SK-N-MC (cell line): ENCODE data around the gene SLAMF1.
"Not testable (repeated sequence)": the region's sequence is repeated elsewhere in the genome, so short reads cannot be mapped to it uniquely, and the experiment has no call there.

Experiments used
- DNase-seq: peaks from one replicate; pipeline ENCODE4 v3.0.0-alpha.2; 2011; ENCODE audit warnings: low read depth, low spot score
- H3K27ac ChIP-seq: fragments of 200-600 bp; sonication (generic); 2 replicates; pipeline ENCODE4 v1.5.1; 2016; ENCODE audit warnings: mixed run types
- H3K36me3 ChIP-seq: fragments of 200-600 bp; sonication (generic); 2 replicates; pipeline ENCODE4 v1.6.1; 2017; ENCODE audit warnings: antibody characterized with exemption, low read length, mixed read lengths; ENCODE audit not compliant: insufficient read depth
- H3K4me3 ChIP-seq: fragments of 200-600 bp; sonication (generic); 2 replicates; pipeline ENCODE4 v1.5.1; 2016
- H3K9ac ChIP-seq: fragments of 200-600 bp; sonication (generic); 2 replicates; pipeline ENCODE4 v1.8.0; 2017; ENCODE audit warnings: mixed run types, mixed read lengths; ENCODE audit not compliant: insufficient read length
- H3K9me3 ChIP-seq: fragments of 200-600 bp; sonication (generic); 2 replicates; pipeline ENCODE4 v1.6.1; 2017; ENCODE audit warnings: low read depth, mild to moderate bottlenecking, antibody characterized with exemption, low read length, moderate library complexity, mixed read lengths
- EZH2 ChIP-seq: fragments of 200-600 bp; sonication (generic); IDR thresholded peaks from one replicate; pipeline ENCODE4 v1.6.1; 2017; ENCODE audit warnings: antibody characterized with exemption
- FOXP2 ChIP-seq: optimal IDR thresholded peaks from 2 replicates; pipeline ENCODE3; 2011; ENCODE audit warnings: mild to moderate bottlenecking, moderate library complexity; ENCODE audit not compliant: insufficient read depth; ENCODE audit errors: extremely low read length, control extremely low read depth
- POLR2AphosphoS5 ChIP-seq: IDR thresholded peaks from 2 replicates; pipeline ENCODE4 v1.6.1; 2012; ENCODE audit warnings: mild to moderate bottlenecking, low read depth, low read length, borderline replicate concordance

Gene SLAMF1

DNA sequence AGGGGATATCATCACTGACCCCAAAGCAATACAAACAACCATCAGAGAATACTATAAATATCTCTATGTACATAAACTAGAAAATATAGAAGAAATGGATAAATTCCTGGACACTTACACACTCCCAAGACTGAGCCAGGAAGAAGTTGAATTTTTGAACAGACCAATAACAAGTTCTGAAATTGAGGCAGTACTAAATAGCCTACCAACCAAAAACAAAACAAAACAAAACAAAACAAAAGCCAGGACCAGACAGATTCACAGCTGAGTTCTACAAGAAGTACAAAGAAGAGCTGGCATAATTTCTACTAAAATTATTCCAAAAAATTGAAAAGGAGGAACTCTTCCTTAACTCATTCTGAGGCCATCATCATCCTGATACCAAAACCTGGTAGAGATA lies 86.0 kb downstream of the SLAMF1 start:
- Histone ChIP-seq H3K9me3 (no peaks in the 10 kb centered on the region), H3K36me3 (no peaks in the 10 kb centered on the region), H3K9ac (no peak overlapping the region), H3K27ac (no peak overlapping the region), H3K4me3 (no peak overlapping the region)
- no peak for DNase-seq
- no peak for TF ChIP-seq EZH2
- no peak for TF ChIP-seq FOXP2
- TF ChIP-seq POLR2AphosphoS5: no peak

DNA sequence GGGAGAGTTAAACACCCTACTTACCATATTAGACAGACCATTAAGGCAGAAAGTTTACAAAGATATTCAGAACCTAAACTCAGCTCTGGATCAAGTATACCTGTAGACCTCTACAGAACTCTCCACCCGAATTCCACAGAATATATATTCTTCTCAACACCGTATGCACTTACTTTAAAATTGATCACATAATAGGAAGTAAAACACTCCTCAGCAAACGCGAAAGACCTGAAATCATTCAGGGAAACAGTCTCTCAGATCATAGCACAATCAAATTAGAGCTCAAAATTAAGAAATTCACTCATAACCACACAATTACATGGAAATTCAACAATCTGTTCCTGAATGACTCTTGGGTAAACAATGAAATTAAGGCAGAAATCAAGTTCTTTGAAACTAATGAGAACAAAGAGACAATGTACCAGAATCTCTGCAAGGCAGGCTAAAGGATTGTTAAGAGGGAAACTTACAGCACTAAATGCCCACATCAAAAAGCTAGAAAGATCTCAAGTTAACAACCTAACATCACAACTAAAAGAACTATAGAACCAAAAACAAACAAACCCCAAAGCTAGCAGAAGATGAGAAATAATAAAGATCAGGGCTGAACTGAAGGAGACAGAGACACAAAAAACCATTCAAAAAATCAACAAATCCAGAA lies 86.7 kb downstream of the SLAMF1 start:
- DNase-seq: no peak
- H3K27ac ChIP-seq: no peak overlapping the region
- H3K9me3 ChIP-seq: no peaks in the 10 kb centered on the region
- H3K9ac ChIP-seq: no peak overlapping the region
- H3K4me3 ChIP-seq: no peak overlapping the region
- TF ChIP-seq FOXP2 (no peak), POLR2AphosphoS5 (no peak), EZH2 (no peak)
- H3K36me3 ChIP-seq: no peaks in the 10 kb centered on the region

GRCh38 chr1:160559437-160559836 lies 87.4 kb downstream of the SLAMF1 start:
- not testable (repeated sequence) for H3K4me3 ChIP-seq, H3K27ac ChIP-seq, H3K9me3 ChIP-seq, H3K36me3 ChIP-seq, DNase-seq, H3K9ac ChIP-seq

- Histone ChIP-seq H3K27ac (no peak overlapping the region), H3K36me3 (no peaks in the 10 kb centered on the region), H3K9me3 (no peaks in the 10 kb centered on the region), H3K9ac (no peak overlapping the region), H3K4me3 (no peak overlapping the region)
- no peak for TF ChIP-seq EZH2
- no peak for TF ChIP-seq FOXP2
- TF ChIP-seq POLR2AphosphoS5: no peak
- DNase-seq: no peak
Observed at GRCh38 chr1:160558660-160559380, 88.0 kb downstream of the SLAMF1 start.
